Activated CD8-positive, alpha-beta T cell treated with anti-CD3 and anti-CD28 coated beads, Interleukin-2, amount 10 ng/mL, durations not matched to agents 7 days and 5 days (primary cell): Measurements from ENCODE around the gene FCF1. TPM values are rescaled to one million over a fixed set of nuclear protein-coding genes. Genes with fewer than 3 reads are reported as not detected.

Source experiments
- ATAC-seq: fragments of 150-1000 bp; cut with Tn5 transposase; one replicate; pipeline ENCODE4 v1.10.0; 2021; ENCODE audit warnings: moderate library complexity
- CTCF ChIA-PET: fragments of 350-600 bp; sonication (Branson Sonifier 250); formaldehyde crosslinking; loops from one replicate; lab custom pipeline; 2021; ENCODE audit warnings: antibody characterized with exemption; lab: Charles Lee
- POLR2A ChIA-PET: fragments of 350-600 bp; sonication (Branson Sonifier 250); formaldehyde crosslinking; loops from one replicate; lab custom pipeline; 2021; ENCODE audit warnings: antibody characterized with exemption; lab: Charles Lee
- DNase-seq: peaks from one replicate; pipeline ENCODE4 v3.0.0-alpha.2; 2020
- H3K27ac Mint-ChIP-seq: one replicate; pipeline ENCODE4 v1.8.0; 2021; ENCODE audit warnings: mild to moderate bottlenecking, mixed read lengths
- H3K27me3 Mint-ChIP-seq: one replicate; pipeline ENCODE4 v1.8.0; 2021; ENCODE audit warnings: low read depth, mixed read lengths
- H3K36me3 Mint-ChIP-seq: one replicate; pipeline ENCODE4 v1.8.0; 2021; ENCODE audit warnings: low read depth, mixed read lengths
- H3K4me1 Mint-ChIP-seq: one replicate; pipeline ENCODE4 v1.8.0; 2021; ENCODE audit warnings: low read depth, mixed read lengths
- H3K4me3 Mint-ChIP-seq: one replicate; pipeline ENCODE4 v1.8.0; 2021; ENCODE audit warnings: mild to moderate bottlenecking, mixed read lengths
- H3K9me3 Mint-ChIP-seq: one replicate; pipeline ENCODE4 v1.8.0; 2022; ENCODE audit warnings: mixed read lengths; ENCODE audit not compliant: insufficient read depth
- total RNA-seq, 2 experiments: library from RNA; stranded (reverse); gene quantifications; one replicate each; pipeline ENCODE4 v1.2.3, GENCODE V29; 2021

FCF1 gene
- total RNA-seq, 2 experiments from 2014 or later, result 64.1 to 64.2 TPM

DNA sequence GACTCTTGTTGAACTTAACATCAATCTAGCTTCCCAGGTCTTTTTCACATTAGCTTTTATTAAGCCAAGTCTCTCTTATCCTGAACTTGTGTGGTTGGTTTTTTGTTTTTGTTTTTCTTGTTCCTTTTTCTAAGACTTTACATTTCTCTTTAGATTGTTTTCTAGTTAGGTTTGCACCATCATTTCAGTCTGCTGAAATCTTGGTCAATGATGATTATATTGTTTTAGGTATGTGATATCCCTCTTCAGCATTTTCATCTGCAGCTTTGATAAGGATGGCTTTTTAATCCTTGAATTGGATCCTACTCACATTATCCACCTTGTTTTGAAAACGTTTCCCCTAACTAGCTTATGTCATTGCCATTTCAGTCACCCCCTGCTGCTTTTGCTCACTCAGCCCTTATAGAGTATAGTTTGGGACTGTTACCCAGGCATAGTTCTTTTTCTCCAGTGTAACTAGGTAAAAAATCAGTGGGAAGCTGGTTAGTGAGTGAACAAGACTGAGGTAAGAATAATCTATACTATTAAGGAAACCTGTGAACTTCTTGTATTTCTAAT is 72.2 kb downstream of the FCF1 start:
- H3K4me1 Mint-ChIP-seq, result peaks cover 16% of the 10 kb centered on the region
- H3K36me3 Mint-ChIP-seq, result peaks cover 66% of the 10 kb centered on the region
- H3K27me3 Mint-ChIP-seq, result no peaks in the 10 kb centered on the region
- ChIA-PET CTCF (interaction anchor here (0.6 to 3.0 kb wide), 8 partner anchors 9 to 231 kb away, joined by 3 to 11 read pairs (median 4); partner anchors contain the start of gene YLPM1), POLR2A (interaction anchor here (1.4 kb wide), 1 partner anchor 22 kb away, joined by 5 read pairs; the partner anchor contains the start of gene YLPM1)
- no peaks in the 10 kb centered on the region for H3K9me3 Mint-ChIP-seq
- H3K27ac Mint-ChIP-seq, result peak overlapping the region; percentile 31
- no peak for DNase-seq
- no peak overlapping the region for H3K4me3 Mint-ChIP-seq
- ATAC-seq, result no peak

DNA sequence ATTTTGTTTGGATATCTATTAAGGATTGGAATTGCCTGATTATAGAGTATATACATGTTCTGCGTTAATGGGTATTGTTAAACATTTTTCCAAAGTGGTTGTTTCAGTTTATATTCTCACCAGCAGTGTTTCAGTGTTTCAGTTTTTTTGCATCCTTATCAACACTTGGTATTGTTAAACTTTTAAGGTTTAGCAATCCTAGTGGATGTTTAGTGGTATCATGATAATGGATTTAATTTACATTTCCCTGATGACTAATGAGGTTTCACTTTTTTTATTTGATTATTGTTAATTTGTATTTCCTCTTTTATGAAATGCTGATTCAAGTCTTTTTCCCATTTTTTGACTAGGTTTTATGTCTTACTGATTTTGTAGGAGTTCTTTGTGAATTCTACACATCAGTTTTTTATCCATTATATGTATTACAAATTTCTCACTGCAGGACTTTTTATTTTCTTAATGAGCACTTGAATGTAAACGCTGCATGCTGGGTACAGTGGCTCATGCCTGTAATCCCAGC is 73.9 kb downstream of the FCF1 start:
- no peaks in the 10 kb centered on the region for H3K27me3 Mint-ChIP-seq
- no peak for DNase-seq
- CTCF ChIA-PET, result no interaction called here
- H3K9me3 Mint-ChIP-seq, result no peaks in the 10 kb centered on the region
- POLR2A ChIA-PET, result no interaction called here
- peak overlapping the region; percentile 34 for H3K27ac Mint-ChIP-seq
- peaks cover 22% of the 10 kb centered on the region for H3K4me1 Mint-ChIP-seq
- no peak for ATAC-seq
- H3K4me3 Mint-ChIP-seq, result no peak overlapping the region
- peaks cover 58% of the 10 kb centered on the region for H3K36me3 Mint-ChIP-seq

Other genes starting within 250 kb of the FCF1 start
- 10 to 100 TPM; 31.4 to 32.2 TPM for gene NPC2, start 219.8 kb upstream of the FCF1 start, total RNA-seq
- 10 to 100 TPM; 34.5 to 37.8 TPM for gene ISCA2, start 219.4 kb upstream of the FCF1 start, total RNA-seq
- gene LTBP2, start 100.9 kb upstream of the FCF1 start, total RNA-seq, result under 1 TPM; 0.05 to 0.29 TPM
- 10 to 100 TPM; 44.1 to 44.9 TPM for gene AREL1, start 64 bp upstream of the FCF1 start, total RNA-seq
- gene YLPM1, start 50.2 kb downstream of the FCF1 start, total RNA-seq, result 10 to 100 TPM; 58.2 to 58.4 TPM
- under 1 TPM; 0.13 to 0.44 TPM for gene PROX2, start 163.0 kb downstream of the FCF1 start, total RNA-seq
- gene DLST, start 168.8 kb downstream of the FCF1 start, total RNA-seq, result 100 to 1,000 TPM; 106 to 108 TPM
- gene RPS6KL1, start 210.1 kb downstream of the FCF1 start, total RNA-seq, result 1 to 10 TPM; 4.3 to 5.2 TPM
- under 1 TPM in 1 of 2 experiments, not detected in 1; 0.21 TPM for gene PGF, start 242.5 kb downstream of the FCF1 start, total RNA-seq